GM18867 (cell line): ENCODE results near the gene CDY2A.
"Not testable (repeated sequence)": the region's sequence is repeated elsewhere in the genome, so short reads cannot be mapped to it uniquely, and the experiment has no call there.

Experiments used
- ATAC-seq: cut with Tn5 transposase; IDR thresholded peaks from one replicate; pipeline ENCODE4 v1.9.1; 2021; ENCODE audit warnings: mild to moderate bottlenecking, moderate library complexity; ENCODE audit not compliant: unreplicated experiment

CDY2A gene, protein sequence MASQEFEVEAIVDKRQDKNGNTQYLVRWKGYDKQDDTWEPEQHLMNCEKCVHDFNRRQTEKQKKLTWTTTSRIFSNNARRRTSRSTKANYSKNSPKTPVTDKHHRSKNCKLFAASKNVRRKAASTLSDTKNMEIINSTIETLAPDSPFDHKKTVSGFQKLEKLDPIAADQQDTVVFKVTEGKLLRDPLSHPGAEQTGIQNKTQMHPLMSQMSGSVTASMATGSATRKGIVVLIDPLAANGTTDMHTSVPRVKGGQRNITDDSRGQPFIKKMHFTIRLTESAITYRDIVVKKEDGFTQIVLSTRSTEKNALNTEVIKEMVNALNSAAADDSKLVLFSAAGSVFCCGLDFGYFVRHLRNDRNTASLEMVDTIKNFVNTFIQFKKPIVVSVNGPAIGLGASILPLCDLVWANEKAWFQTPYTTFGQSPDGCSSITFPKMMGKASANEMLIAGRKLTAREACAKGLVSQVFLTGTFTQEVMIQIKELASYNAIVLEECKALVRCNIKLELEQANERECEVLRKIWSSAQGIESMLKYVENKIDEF

DNA sequence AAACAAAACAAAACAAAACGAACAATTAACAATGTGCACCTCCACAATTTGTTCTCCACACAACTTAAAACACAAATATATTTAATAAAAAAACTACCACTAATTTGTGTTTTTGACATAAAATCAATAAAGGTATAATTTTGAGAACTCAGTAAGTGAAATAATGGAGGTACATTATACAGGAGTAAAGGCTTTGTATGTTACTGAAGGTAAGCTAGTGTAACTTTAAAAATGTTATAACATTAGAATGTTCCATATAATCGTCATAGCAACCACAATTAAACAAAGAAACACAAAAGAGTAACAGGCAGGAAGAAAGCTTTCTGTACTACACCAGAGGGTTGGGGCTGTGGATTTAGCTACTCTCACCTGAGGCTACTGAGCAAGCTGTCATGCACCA is at the start of gene CDY2A:
TSS of gene CDY2A (plus strand) at position 301 of the 400 bp plus-strand sequence. CDS start 328 bp downstream, outside the sequence.
- ATAC-seq: not testable (repeated sequence)

DNA sequence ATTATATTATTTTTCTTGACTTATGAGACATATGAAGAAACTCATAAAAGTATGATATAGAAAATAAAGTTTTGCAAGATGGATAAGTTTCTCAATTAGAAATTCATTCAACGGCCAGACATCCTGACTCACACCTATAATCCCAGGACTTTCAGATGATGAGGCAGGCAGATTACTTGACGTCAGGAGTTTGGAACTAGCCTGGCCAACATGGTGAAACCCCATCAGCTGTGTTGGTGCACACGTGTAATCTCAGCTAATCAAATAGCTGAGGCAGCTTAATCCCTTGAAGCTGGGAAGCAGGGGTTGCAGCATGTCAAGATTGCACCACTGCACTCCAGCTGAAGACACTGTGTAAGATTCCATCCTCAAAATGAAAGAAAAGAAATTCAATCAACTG is 28.0 kb upstream of the CDY2A start:
- ATAC-seq: not testable (repeated sequence)

DNA sequence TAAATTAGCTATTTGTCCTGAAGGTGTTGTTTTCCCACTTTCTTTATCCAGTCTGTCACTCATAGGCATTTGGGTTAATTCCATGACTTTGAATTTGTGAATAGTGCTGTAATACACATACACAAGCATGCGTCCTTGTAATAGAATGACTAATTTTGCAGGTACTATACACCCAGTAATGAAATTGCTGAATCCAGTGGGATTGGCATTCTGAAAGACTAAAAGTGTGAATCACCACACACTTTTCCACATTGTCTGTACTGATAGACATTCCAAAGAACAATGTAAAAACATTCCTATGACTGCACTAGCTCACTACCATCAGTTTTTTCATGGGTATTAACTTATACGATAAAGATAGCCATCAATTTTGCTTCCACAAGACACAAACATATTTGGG is 27.3 kb upstream of the CDY2A start:
- ATAC-seq: not testable (repeated sequence)

DNA sequence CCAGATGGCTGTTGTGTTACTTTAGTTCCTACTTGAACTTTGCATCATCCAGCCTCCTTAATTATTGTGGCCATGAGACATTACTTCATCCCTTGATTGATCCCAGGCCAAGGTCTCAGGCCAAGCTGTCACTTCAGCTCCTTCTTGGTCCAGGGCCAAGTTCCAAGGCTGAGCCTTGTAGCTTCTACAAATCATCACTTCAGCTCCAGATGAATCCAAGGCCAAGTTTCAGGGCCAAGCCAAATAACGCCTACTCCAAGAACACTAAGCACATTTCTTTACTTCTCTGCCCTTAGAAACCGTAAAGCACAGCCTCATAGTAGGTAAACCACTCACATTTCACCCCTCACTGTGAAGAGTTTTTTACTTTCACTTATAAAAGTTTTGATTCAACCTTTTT is 1.7 kb upstream of the CDY2A start:
- not testable (repeated sequence) for ATAC-seq

DNA sequence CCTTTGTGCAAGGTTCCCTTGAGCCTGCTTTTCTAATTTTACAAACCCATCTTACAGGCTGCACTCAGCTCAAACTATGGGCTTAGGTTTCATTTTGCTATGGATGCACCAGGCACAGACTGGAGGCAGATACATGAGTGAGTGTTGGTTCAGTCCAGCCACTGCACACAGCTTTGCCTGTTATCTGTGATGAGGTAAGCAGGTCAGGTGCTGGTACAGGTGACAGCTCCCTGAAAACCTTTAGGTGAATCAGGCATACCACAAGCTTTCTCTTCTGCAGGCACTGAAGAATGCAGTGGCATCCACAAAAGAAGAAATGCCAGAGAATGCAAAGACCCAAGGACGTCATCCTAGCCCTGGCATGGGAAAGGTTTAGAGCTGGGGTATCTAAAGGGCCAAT is 3.3 kb downstream of the CDY2A start:
- not testable (repeated sequence) for ATAC-seq

DNA sequence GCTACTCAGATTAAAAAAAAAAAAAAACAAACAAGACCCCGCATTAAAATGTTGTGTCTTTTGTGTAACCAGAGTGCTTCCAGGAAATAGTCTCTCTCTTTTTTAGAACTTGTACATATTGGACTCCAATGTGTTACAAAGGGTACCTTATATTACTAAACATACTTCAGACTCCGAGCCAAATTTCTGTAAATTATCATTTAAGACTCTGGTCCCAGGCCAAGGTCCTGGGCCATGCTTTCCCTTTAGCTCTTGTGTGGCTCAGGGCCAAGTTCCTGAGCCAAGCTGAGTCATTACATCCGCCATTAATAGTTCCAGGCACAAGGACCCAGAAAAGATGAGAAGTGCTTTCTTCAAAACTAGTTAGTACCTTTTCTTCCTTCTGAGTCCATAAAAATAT is 4.6 kb downstream of the CDY2A start:
- ATAC-seq: not testable (repeated sequence)

DNA sequence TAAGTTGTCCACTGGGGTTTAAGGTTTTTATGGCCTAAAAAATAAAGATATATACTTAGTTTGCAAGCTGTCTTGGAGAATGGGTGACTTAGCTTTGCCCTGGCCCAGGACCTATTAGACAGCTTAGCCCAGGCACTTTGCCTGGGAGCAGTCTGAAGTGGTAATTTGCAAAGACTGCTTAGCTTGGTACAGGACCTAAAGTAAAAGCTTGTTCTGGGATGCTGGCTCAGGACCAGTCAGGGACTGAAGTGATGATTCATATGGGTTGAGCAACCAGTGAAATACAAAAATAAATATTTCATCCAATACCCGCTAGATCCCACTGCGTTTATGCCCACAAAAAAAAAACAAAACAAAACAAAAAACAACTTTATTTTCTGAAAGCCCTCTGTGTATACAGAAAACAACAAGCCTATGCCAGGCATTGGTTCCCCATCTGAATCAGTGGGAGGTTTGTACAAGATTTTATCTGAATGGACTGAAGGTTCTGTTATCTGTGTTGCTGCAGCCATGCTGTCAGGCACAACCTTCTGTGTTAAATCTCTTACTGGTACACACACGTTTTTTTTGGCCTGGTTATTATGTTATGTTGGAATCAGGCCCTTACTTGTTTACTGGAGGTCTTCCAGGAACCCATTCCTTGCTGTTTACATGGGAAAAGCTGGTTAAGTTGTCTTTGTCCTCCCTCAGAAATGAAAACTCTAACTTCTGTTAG is 8.7 kb downstream of the CDY2A start:
- not testable (repeated sequence) for ATAC-seq

DNA sequence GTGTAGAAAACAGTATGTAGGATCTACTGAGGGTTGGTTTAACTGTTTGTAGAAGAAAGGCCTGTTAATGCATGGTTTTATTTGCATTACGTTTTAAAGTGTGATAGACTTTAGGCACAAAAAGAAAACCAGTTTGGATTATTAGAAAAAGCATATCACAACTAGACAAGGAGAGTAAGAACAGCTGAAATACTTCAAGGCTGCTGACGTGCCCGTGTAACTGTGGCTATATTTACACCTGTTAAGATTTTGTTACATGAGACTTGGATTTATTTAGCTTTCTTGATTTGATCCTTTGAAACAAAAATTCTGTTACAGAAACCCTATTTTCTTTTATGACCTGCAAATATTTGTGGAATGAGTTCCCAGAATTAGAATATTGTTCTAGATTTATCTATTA is 9.3 kb downstream of the CDY2A start:
- not testable (repeated sequence) for ATAC-seq

DNA sequence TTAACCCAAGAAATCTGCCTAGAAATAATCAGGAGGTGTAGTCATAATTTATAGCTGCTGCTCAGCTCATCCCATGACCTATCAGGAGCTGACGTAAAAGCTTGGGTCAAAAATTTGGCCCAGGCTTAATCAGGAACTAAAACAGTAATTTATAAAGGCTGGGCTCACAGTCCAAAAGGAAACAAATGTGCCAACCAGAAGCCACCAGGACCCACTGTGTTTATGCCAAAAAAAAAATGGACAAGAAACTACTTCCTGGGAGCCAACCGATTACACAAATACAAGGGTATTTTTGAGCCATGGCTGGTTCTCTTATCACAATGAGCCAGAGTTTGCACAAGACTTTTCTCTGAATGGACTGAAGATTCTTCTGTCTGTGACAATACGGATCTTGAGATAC is 19.4 kb downstream of the CDY2A start:
- ATAC-seq: not testable (repeated sequence)

DNA sequence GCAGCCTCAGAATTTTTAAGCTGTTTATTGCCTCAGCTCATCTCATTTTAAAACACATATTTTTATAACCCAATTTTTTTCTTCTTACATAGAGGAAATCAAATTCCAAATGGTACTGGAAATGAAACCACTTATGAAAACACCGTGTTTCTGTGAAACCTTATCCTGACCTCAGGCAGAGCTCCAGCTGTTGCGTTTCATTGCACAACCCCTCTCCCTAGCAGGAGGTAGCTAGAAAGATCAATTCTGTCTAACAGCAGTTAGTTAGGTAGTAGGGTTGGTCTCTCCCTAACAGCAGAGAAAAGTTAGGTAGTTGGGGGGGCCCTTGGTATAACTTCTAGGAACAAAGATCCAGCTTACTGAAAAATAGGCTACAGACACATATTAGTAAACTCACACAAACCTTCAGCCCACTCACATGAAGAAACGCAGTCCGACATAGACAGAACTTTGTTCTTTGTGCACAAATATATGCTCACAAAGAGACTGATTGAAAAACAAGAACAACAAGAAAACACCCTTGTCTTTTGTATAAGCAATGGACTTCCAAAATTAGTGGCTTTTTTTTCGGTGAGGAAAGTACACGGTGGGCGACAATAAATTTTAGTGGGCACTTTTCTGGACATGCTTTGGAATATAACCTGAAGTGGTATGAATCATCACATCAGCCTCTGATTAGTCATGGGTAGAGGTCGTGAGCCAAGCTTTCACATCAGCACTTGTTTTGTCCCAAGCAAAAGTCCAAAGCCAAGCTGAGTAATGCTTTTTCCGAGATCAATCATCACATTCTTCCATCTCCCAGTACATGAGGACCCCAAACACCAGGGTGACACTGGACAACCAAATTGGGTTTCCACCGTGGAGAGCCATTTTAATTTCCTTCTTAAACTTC is 22.8 kb downstream of the CDY2A start:
- ATAC-seq: not testable (repeated sequence)

DNA sequence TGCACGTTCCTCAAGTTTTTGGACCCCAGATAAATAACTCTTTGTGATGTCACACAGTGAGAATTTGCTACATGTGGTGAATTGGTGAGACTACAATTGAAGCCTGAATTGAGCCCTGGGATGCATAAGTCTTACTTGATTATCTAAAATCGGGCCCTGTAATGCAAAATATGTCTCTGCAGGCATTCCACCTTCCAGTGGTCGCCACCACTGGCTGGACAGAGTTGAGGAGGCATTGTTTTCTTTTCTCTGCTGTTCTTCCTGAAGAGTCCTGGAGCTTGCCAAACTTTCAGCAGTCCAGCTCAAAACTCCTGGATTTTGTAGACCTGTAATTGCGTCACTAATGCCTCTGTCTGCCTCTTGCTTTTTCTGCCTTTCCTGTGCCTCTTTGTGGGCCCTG is 23.5 kb downstream of the CDY2A start:
- ATAC-seq: not testable (repeated sequence)

DNA sequence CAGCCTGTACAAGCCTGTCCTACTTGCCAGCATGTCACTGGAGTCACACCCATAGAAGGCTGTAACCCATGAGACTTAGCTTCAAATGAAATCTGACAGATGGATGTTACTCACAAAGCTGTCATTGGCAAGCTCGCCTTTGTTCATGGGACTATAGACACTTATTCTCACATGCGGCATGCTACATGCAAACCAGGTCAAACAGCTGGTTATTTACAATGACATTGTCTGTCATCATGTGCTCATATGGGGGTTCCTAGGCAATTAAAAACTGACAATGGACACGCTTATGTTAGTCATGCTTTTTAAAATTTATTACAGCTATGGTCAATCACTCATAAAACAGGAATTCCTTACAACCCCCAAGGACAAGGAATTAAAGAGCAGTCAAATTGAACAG is 30.9 kb downstream of the CDY2A start:
- not testable (repeated sequence) for ATAC-seq

DNA sequence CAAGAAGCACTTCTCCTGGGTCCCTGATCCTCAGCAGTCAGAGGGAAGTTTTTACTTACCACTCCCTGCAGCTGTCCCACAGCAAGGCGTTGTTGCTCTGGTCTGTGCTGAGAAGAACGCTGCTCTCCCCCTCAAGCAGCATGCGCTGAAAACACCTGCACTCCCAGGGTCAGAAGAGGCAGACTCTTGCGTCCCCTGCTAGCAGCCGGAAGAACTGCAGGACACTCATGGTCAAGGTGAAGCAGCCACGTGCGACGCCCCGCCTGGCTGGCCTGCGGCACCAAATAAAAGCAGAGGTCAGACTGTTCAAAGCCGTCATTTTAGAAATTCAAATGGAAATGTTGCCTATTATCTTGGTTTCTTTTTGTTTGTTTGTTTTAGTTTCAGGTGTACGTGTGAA is 47.9 kb downstream of the CDY2A start:
- ATAC-seq: not testable (repeated sequence)
